KBM-7 (cell line): ENCODE data around the gene MRPS18A.

Experiments
- DNase-seq: peaks from one replicate; pipeline ENCODE4 v3.0.0-alpha.2; 2015
- in situ Hi-C: fragments of 300-500 bp; cut with MboI; formaldehyde crosslinking; loops from 2 replicates; pipeline ENCODE4 v1.14.3; 2020; ENCODE audit warnings: low sequenced_read_pairs, low pct_unique_long_range_greater_than_20kb, mixed read lengths

The MRPS18A gene

GRCh38 chr6:43718387-43719105 is 31.0 kb upstream of the MRPS18A start:
- DNase-seq: no peak
- in situ Hi-C loops: no loop called here

GRCh38 chr6:43717822-43718221 is 30.2 kb upstream of the MRPS18A start:
- DNase-seq: no peak
- in situ Hi-C loops: no loop called here

GRCh38 chr6:43717389-43717788 is 29.8 kb upstream of the MRPS18A start:
- in situ Hi-C loops: no loop called here
- no peak for DNase-seq

GRCh38 chr6:43716099-43716498 is 28.5 kb upstream of the MRPS18A start:
- in situ Hi-C loops: no loop called here
- DNase-seq: no peak

- in situ Hi-C loops: no loop called here
- no peak for DNase-seq
Observed at GRCh38 chr6:43715056-43715788, 27.6 kb upstream of the MRPS18A start.

GRCh38 chr6:43714311-43715055 is 26.9 kb upstream of the MRPS18A start:
- in situ Hi-C loops: no loop called here
- peak; percentile 39 for DNase-seq

- DNase-seq: no peak
- in situ Hi-C loops: no loop called here
Observed at GRCh38 chr6:43713643-43714310, 26.2 kb upstream of the MRPS18A start.

- DNase-seq: no peak
- in situ Hi-C loops: no loop called here
Observed at GRCh38 chr6:43712579-43712978, 25.0 kb upstream of the MRPS18A start.

- in situ Hi-C loops: no loop called here
- DNase-seq: no peak
Observed at GRCh38 chr6:43710576-43710975, 23.0 kb upstream of the MRPS18A start.

GRCh38 chr6:43709654-43710303 is 22.2 kb upstream of the MRPS18A start:
- in situ Hi-C loops: no loop called here
- no peak for DNase-seq

- DNase-seq: no peak
Observed at GRCh38 chr6:43708860-43709653, 21.5 kb upstream of the MRPS18A start.

GRCh38 chr6:43707767-43708166 is 20.2 kb upstream of the MRPS18A start:
- in situ Hi-C loops: no loop called here
- DNase-seq: no peak

More at GRCh38 chr6:43708860-43709653, 21.5 kb upstream of the MRPS18A start:
- in situ Hi-C loops: no loop called here

GRCh38 chr6:43707269-43707668 is 19.7 kb upstream of the MRPS18A start:
- in situ Hi-C loops: no loop called here
- DNase-seq: no peak

GRCh38 chr6:43706788-43707187 is 19.2 kb upstream of the MRPS18A start:
- in situ Hi-C loops: no loop called here

GRCh38 chr6:43705996-43706395 is 18.4 kb upstream of the MRPS18A start:
- DNase-seq: peak; percentile 62

More at GRCh38 chr6:43706788-43707187, 19.2 kb upstream of the MRPS18A start:
- DNase-seq: peak; percentile 41

GRCh38 chr6:43703512-43704429 is 16.2 kb upstream of the MRPS18A start:
- in situ Hi-C loops: no loop called here
- DNase-seq: no peak

More at GRCh38 chr6:43705996-43706395, 18.4 kb upstream of the MRPS18A start:
- in situ Hi-C loops: no loop called here
